Common myeloid progenitor, CD34-positive (primary cell): ENCODE measurements around the gene MEF2C.

Experiments used
- CTCF ChIA-PET: fragments of 350-600 bp; sonication (Branson Sonifier 250); formaldehyde crosslinking; loops from one replicate; lab custom pipeline; 2021; ENCODE audit warnings: antibody characterized with exemption; lab: Charles Lee
- POLR2A ChIA-PET: fragments of 350-600 bp; sonication (Branson Sonifier 250); formaldehyde crosslinking; loops from one replicate; lab custom pipeline; 2021; ENCODE audit warnings: antibody characterized with exemption; lab: Charles Lee
- DNase-seq, 3 donors: peaks; one replicate each; pipeline versions ENCODE4 v3.0.0 to v3.0.0-alpha.2; 2013
- H3K27ac ChIP-seq, 2 experiments: 1 replicate in 1 of 2; 2 replicates in 1 of 2; pipeline ENCODE4 v1.7.0; 2013; ENCODE audit warnings: inconsistent platforms in 2 of 2, low read length in 2 of 2, mild to moderate bottlenecking in 2 of 2, low read depth in 1 of 2, moderate library complexity in 1 of 2; ENCODE audit not compliant: severe bottlenecking in 2 of 2, insufficient read depth in 1 of 2, poor library complexity in 1 of 2
- H3K27me3 ChIP-seq, 5 experiments: replicated peaks in 2 of 5; 1 replicate in 3 of 5; 2 replicates in 2 of 5; pipeline versions ENCODE4 v1.6.1 to v1.7.0; 2013; ENCODE audit warnings: low read length in 4 of 5, mild to moderate bottlenecking in 2 of 5, moderate library complexity in 2 of 5, inconsistent platforms in 1 of 5; ENCODE audit not compliant: insufficient read depth in 5 of 5, control insufficient read depth in 4 of 5
- H3K36me3 ChIP-seq, 4 experiments: 1 replicate in 2 of 4; 2 replicates in 2 of 4; pipeline versions ENCODE4 v1.6.1 to v1.7.0; 2013; ENCODE audit warnings: low read length in 3 of 4, control low read depth in 1 of 4, mild to moderate bottlenecking in 1 of 4; ENCODE audit not compliant: control insufficient read depth in 4 of 4, insufficient read depth in 4 of 4
- H3K4me1 ChIP-seq, 4 experiments: 1 replicate in 3 of 4; 2 replicates in 1 of 4; pipeline versions ENCODE4 v1.6.1 to v1.7.1; 2013; ENCODE audit warnings: low read length in 3 of 4, mild to moderate bottlenecking in 3 of 4, control low read depth in 1 of 4, inconsistent platforms in 1 of 4, moderate library complexity in 1 of 4; ENCODE audit not compliant: control insufficient read depth in 4 of 4, insufficient read depth in 4 of 4; ENCODE audit errors: control extremely low read depth in 1 of 4
- H3K4me3 ChIP-seq, 7 experiments: 1 replicate in 4 of 7; 2 replicates in 3 of 7; pipeline versions ENCODE4 v1.5.1 to v1.7.0; 2013; ENCODE audit warnings: mild to moderate bottlenecking in 7 of 7, low read length in 6 of 7, moderate library complexity in 6 of 7, inconsistent platforms in 2 of 7, low read depth in 2 of 7, control low read depth in 1 of 7; ENCODE audit not compliant: insufficient read depth in 4 of 7, control insufficient read depth in 1 of 7; ENCODE audit errors: extremely low read depth in 1 of 7
- H3K9me3 ChIP-seq, 5 experiments: 1 replicate in 4 of 5; 2 replicates in 1 of 5; pipeline versions ENCODE4 v1.6.1 to v1.7.1; 2013; ENCODE audit warnings: low read length in 4 of 5, mild to moderate bottlenecking in 2 of 5, inconsistent platforms in 1 of 5, low read depth in 1 of 5, moderate library complexity in 1 of 5; ENCODE audit not compliant: control insufficient read depth in 4 of 5, insufficient read depth in 2 of 5; ENCODE audit errors: control extremely low read depth in 1 of 5
- WGBS: methylation state at CpG from one replicate; pipeline ENCODE4 v1.1.5; 2013; ENCODE audit not compliant: insufficient coverage; 5-methylcytosine and 5-hydroxymethylcytosine counted together

The MEF2C gene

DNA sequence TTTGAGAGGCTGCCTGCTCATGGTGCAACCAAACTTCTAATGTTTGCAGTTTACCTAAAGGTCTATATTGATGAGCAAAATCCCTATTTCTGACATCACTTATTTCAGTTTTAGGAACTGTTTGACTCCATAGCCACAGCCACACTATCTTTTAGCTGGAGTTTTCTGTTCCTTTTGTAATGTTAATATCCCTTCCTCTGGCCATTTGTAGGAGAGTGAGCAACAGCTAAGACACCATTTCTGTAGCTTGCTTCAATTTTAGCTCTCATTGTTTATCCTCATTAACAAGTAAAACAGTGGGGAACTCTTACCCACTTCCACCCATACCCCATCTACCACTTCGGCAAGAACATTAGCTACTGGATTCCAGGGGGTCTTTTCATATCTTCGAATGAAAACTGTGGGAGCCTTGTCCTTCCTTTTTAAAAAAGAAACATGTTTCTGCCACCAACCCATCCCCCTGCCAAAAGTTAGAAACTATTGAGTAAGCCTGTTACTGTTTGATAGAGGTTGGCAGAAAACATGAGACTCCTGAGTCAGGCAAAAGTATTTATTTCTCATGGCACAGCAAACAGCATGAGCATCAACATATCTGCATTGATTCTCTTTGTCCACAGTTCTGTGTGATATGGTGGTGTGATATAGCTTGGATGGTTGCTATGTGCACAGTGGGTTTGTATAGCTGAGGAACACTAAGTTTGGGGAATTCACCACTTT lies 174.1 kb downstream of the MEF2C start:
- DNase-seq: no peak
- CTCF ChIA-PET: interaction anchor here (0.7 to 2.1 kb wide), 3 partner anchors 9 to 928 kb away, joined by 3 to 6 read pairs (median 3); no protein-coding TSS in a partner anchor
- peaks cover 0 to 5% (median 0%) of the 10 kb centered on the region in 5 experiments for H3K27me3 ChIP-seq
- no peaks in the 10 kb centered on the region for H3K36me3 ChIP-seq
- no peak overlapping the region for H3K4me3 ChIP-seq
- WGBS: 100% methylated on average over 1 of the region's 2 CpGs
- POLR2A ChIA-PET: no interaction called here
- no peak overlapping the region for H3K27ac ChIP-seq
- H3K9me3 ChIP-seq: no peaks in the 10 kb centered on the region
- H3K4me1 ChIP-seq: no peaks in the 10 kb centered on the region

DNA sequence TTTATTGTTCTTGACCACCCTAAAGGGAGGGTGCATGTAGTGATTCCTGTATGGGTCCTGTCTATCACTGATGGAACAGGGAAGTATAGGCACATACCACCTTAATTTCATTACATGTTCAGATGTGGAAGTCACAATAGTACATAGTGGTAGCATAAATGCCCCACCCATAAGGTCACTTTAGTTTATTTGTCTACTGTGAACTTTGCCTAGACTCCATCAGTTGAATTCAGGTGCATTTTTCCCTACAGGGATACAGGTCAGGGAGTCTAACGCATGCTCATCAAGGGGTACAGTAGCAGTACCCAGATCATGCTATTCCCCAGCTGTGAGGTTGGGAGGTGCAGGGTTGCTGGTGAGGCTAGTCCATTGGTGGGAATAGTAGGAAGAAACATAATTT lies 175.0 kb downstream of the MEF2C start:
- Histone ChIP-seq H3K4me3 (no peak overlapping the region), H3K4me1 (no peaks in the 10 kb centered on the region), H3K36me3 (no peaks in the 10 kb centered on the region), H3K9me3 (no peaks in the 10 kb centered on the region), H3K27ac (no peak overlapping the region), H3K27me3 (peaks cover 0 to 5% (median 0%) of the 10 kb centered on the region in 5 experiments)
- POLR2A ChIA-PET: no interaction called here
- CTCF ChIA-PET: interaction anchor here (0.7 to 1.4 kb wide), 2 partner anchors 11 to 20 kb away, joined by 4 read pairs; no protein-coding TSS in a partner anchor
- no peak for DNase-seq
- 86% methylated on average over 1 of the region's 1 CpG for WGBS

DNA sequence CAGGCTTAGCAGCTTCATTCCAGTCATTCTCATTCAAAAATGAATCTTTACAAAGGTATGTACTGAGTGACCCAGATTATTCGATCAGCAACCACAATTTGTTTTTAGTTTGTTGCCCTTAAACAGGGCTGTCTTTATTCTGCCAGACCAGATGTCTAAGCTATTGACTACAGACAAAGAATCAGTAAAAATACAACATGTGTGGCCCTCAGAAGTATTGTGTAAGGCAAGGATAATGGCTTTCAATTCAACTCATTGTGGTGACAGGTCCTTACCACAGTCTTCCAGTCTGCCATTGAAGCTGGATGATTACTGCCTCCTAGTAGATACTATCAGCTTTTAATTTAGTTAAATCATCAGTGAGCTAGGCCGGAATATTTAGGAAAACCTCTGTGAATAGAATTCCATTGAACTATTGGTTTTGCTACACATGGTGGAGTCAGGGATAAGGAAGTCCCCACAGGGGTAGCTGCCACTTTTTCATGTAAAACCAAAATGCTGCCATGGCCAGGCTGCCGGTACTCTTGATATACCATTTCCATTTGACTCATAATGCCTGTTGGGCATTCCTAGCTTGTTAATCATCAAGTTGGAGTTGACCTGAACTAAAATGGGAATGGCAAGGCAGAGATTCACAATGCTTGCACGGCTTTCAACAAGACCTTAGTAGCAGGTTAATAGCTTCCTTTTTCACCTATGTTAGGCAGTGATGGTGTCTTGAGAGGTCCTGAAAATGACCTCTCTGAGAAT lies 175.6 kb downstream of the MEF2C start:
- Histone ChIP-seq H3K4me1 (no peaks in the 10 kb centered on the region), H3K36me3 (no peaks in the 10 kb centered on the region), H3K27ac (no peak overlapping the region), H3K4me3 (no peak overlapping the region), H3K27me3 (peaks cover 0 to 6% (median 1%) of the 10 kb centered on the region in 5 experiments), H3K9me3 (no peaks in the 10 kb centered on the region)
- DNase-seq: no peak
- CTCF ChIA-PET: interaction anchor here (0.7 to 1.8 kb wide), 4 partner anchors 10 to 26 kb away, joined by 3 to 4 read pairs (median 4); no protein-coding TSS in a partner anchor
- WGBS: 96% methylated on average over 3 of the region's 4 CpGs
- POLR2A ChIA-PET: no interaction called here

DNA sequence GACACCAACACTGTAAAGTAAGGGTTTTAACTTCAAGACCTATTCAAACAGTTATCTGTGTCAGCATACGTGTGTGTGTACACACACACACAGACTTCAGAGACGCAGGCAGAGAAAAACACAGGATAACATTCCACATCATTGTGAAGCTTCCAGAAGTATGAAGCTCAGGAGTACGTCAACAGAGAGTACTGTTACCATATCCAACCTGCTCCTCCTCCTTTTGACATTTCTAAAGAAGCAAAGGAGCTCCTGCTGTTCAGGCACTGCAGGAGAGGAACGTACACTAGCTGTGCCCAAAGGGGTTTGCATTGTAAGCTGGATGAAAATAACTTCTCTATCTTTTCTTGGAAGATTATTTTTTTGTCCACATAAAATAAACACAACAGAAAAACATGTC lies 180.7 kb downstream of the MEF2C start:
- H3K27me3 ChIP-seq: peaks cover 7 to 46% (median 24%) of the 10 kb centered on the region in 5 experiments
- no peaks in the 10 kb centered on the region for H3K9me3 ChIP-seq
- H3K4me3 ChIP-seq: no peak overlapping the region
- CTCF ChIA-PET: interaction anchor here (0.6 to 2.5 kb wide), 3 partner anchors 10 to 12 kb away, joined by 3 to 9 read pairs (median 3); no protein-coding TSS in a partner anchor
- DNase-seq: no peak
- WGBS: 100% methylated on average over 2 of the region's 4 CpGs
- no peaks in the 10 kb centered on the region for H3K4me1 ChIP-seq
- POLR2A ChIA-PET: no interaction called here
- no peaks in the 10 kb centered on the region for H3K36me3 ChIP-seq
- no peak overlapping the region for H3K27ac ChIP-seq

DNA sequence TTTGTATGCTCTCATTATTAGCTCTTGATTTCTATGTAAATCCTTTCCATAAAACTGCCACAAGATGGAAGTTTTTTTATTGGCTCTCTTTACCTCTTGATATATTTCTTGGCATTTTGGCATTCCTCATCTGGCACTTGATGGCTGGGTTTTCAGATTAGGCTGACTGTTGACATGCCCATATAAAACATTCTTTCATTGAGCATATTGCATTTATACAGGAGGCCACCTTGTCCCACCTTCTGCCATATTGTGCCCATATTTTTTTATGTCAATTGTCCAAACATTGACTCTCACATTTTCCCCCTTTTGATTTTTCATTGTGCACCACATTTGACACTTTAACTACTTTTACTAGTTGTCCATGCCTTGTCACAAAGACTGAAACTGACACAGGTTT lies 182.9 kb downstream of the MEF2C start:
- Histone ChIP-seq H3K9me3 (peaks cover 0 to 2% (median 0%) of the 10 kb centered on the region in 5 experiments), H3K36me3 (no peaks in the 10 kb centered on the region), H3K27me3 (peaks cover 14 to 67% (median 39%) of the 10 kb centered on the region in 5 experiments), H3K4me1 (no peaks in the 10 kb centered on the region), H3K27ac (no peak overlapping the region), H3K4me3 (no peak overlapping the region)
- ChIA-PET CTCF (no interaction called here), POLR2A (no interaction called here)
- DNase-seq: no peak

DNA sequence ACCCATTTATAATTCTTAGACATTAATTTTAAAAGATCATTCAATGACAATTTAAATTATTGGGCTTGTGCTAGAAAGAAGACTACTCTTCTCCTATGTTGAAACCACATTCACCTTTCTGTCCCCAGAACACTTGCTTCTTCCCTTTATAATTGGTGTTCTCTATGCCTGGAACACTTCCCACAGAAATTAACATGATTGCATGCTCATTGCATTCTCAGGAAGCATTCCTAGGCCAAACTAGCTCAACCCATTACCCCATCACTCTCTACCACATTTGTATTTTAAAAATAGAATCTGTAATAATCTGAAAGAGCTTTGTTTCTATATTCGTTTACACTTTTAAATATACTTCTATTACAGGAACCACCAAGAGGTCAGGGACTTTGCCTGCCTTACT lies 184.7 kb downstream of the MEF2C start:
- Histone ChIP-seq H3K4me3 (no peak overlapping the region), H3K27ac (no peak overlapping the region), H3K27me3 (peaks cover 24 to 85% (median 44%) of the 10 kb centered on the region in 5 experiments), H3K36me3 (no peaks in the 10 kb centered on the region), H3K9me3 (peaks cover 0 to 3% (median 0%) of the 10 kb centered on the region in 5 experiments), H3K4me1 (no peaks in the 10 kb centered on the region)
- WGBS: no CpG with 5 or more reads among the region's 1 CpG
- ChIA-PET POLR2A (no interaction called here), CTCF (interaction anchor here (0.6 to 1.9 kb wide), 3 partner anchors 9 to 346 kb away, joined by 3 to 5 read pairs (median 4); no protein-coding TSS in a partner anchor)
- no peak for DNase-seq

DNA sequence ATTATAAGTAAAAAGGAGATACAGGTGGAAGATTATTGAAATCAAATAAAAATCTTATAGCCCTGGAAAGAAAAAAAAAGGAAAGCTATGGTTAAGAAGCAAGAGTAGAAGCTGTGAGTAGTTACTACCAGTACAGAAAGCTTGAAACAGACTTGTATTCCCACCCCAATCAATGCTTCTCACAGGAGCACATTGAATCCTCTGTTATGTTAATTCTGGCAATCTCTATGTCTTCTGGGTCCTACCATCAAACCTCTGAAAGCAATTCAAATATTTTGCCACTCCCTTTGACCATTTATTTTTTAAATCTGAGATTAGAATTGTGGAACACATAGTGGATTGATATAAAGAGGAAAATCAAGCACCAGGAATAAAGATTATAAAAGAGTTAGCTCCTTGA lies 186.5 kb downstream of the MEF2C start:
- no peak overlapping the region for H3K4me3 ChIP-seq
- ChIA-PET CTCF (interaction anchor here (1.1 to 1.4 kb wide), 3 partner anchors 12 to 17 kb away, joined by 4 to 5 read pairs (median 5); no protein-coding TSS in a partner anchor), POLR2A (no interaction called here)
- no peak for DNase-seq
- H3K27ac ChIP-seq: no peak overlapping the region
- peaks cover 0 to 3% (median 0%) of the 10 kb centered on the region in 5 experiments for H3K9me3 ChIP-seq
- H3K4me1 ChIP-seq: peaks cover 0 to 9% (median 6%) of the 10 kb centered on the region in 4 experiments
- H3K27me3 ChIP-seq: peaks cover 35 to 96% (median 56%) of the 10 kb centered on the region in 5 experiments
- H3K36me3 ChIP-seq: no peaks in the 10 kb centered on the region
